A549 (cell line): ENCODE measurements around the gene NIPBL.

Experiments
- CHD2 ChIP-seq: fragments of 150-350 bp; IDR thresholded peaks from 2 replicates; pipeline ENCODE4 v1.6.1; 2014; ENCODE audit warnings: low read length; ENCODE audit not compliant: partially characterized antibody
- CTCF ChIP-seq: fragments of >200 bp; sonication (Bioruptor Twin); formaldehyde crosslinking; IDR thresholded peaks from 3 replicates; pipeline ENCODE4 v1.5.1; 2016
- EP300 ChIP-seq, 2 experiments: fragments of >200 bp; sonication (Bioruptor Twin); formaldehyde crosslinking; IDR thresholded peaks; 2 replicates in 1 of 2; 3 replicates in 1 of 2; pipeline ENCODE4 v1.6.1; 2016 to 2017
- RAD21 ChIP-seq, 2 experiments: fragments of >200 bp in 1 of 2; sonication (Bioruptor Twin) in 1 of 2; formaldehyde crosslinking in 1 of 2; IDR thresholded peaks in 1 of 2; conservative IDR thresholded peaks in 1 of 2; 2 replicates in 1 of 2; 3 replicates in 1 of 2; pipeline ENCODE4 v1.6.1; 2012 to 2018; ENCODE audit warnings: inconsistent platforms in 1 of 2
- TF ChIP-seq, protein P1 (sequence below): fragments of 200-600 bp; sonication (generic); IDR thresholded peaks from 2 replicates; pipeline ENCODE4 v1.6.1; 2016; ENCODE audit warnings: antibody characterized with exemption, mild to moderate bottlenecking, moderate library complexity

- TF ChIP-seq, protein P1, sequence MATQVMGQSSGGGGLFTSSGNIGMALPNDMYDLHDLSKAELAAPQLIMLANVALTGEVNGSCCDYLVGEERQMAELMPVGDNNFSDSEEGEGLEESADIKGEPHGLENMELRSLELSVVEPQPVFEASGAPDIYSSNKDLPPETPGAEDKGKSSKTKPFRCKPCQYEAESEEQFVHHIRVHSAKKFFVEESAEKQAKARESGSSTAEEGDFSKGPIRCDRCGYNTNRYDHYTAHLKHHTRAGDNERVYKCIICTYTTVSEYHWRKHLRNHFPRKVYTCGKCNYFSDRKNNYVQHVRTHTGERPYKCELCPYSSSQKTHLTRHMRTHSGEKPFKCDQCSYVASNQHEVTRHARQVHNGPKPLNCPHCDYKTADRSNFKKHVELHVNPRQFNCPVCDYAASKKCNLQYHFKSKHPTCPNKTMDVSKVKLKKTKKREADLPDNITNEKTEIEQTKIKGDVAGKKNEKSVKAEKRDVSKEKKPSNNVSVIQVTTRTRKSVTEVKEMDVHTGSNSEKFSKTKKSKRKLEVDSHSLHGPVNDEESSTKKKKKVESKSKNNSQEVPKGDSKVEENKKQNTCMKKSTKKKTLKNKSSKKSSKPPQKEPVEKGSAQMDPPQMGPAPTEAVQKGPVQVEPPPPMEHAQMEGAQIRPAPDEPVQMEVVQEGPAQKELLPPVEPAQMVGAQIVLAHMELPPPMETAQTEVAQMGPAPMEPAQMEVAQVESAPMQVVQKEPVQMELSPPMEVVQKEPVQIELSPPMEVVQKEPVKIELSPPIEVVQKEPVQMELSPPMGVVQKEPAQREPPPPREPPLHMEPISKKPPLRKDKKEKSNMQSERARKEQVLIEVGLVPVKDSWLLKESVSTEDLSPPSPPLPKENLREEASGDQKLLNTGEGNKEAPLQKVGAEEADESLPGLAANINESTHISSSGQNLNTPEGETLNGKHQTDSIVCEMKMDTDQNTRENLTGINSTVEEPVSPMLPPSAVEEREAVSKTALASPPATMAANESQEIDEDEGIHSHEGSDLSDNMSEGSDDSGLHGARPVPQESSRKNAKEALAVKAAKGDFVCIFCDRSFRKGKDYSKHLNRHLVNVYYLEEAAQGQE, result no peak
- TF ChIP-seq EP300 (IDR thresholded peaks at IDR 0.05) (no peak), CTCF (no peak), RAD21 (conservative IDR thresholded peaks at IDR 0.05 in 1 of 2, IDR thresholded peaks at IDR 0.05 in 1 of 2) (no peak), CHD2 (no peak)
Observed at GRCh38 chr5:36832274-36832673, 44.3 kb upstream of the NIPBL start.
